Measurements from ENCODE around the gene RETREG2. TPM values are rescaled to one million over a fixed set of nuclear protein-coding genes. Genes with fewer than 3 reads are reported as not detected.

RETREG2 gene
- polyA plus RNA-seq, 1 donor from 2014 or later, result 156 TPM

DNA sequence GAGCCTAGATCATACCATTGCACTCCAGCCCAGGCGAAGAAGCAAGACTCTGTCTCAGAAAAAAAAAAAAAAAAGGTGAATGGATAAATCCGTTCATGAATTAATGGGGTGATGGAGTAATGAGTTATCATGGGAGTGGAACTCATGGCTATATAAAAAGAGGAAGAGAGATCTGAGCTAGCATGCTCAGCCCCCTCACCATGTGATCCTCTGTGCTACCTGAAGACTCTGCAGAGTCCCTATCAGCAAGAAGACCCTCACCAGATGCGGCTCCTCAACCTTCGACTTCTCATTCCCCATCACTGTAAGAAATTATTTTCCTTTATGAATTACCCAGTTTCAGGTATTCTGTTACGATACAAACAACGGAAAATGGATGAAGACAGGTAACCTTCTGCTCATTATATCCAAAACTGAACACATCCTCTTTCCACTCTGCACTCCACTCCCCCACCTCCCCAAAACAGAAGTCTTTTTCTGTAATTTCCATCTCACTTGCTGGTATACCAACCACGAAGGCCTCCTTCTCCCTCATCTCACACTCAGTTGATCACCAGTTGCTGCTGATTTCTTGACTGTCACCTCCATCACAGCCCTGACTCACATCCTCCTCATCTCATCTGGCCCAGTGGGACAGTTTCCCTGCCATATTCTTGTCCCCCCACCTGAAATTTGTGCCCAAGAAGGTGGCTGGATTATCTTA is 8.8 kb downstream of the RETREG2 start:
- Histone ChIP-seq H3K27me3 (ENCODE audit: insufficient read depth, low read depth, low read length) (no peaks in the 10 kb centered on the region), H3F3A (ENCODE audit: insufficient read depth, low read length, poor library complexity, severe bottlenecking) (no peaks in the 10 kb centered on the region), H3K4me2 (ENCODE audit: low read length) (no peak overlapping the region), H3K27ac (ENCODE audit: low read length) (no peak overlapping the region), H3K36me3 (ENCODE audit: insufficient read depth, low read length) (no peaks in the 10 kb centered on the region), H3K79me2 (replicated peaks; ENCODE audit: insufficient read depth, low read length) (no peaks in the 10 kb centered on the region), H3K9me2 (ENCODE audit: insufficient read depth, low read length) (no peaks in the 10 kb centered on the region), H2AFZ (ENCODE audit: low read depth, low read length) (no peak overlapping the region), H3K9me3 (ENCODE audit: low read length) (no peaks in the 10 kb centered on the region), H4K20me1 (ENCODE audit: insufficient read depth) (no peaks in the 10 kb centered on the region), H3K4me3 (ENCODE audit: low read length) (no peak overlapping the region), H3K9ac (ENCODE audit: low read length) (no peak overlapping the region)
- TF ChIP-seq SMC3 (conservative IDR thresholded peaks at IDR 0.05; ENCODE audit: poor library complexity) (no peak), EP300 (conservative IDR thresholded peaks at IDR 0.05; ENCODE audit: poor library complexity, severe bottlenecking) (no peak), POLR2AphosphoS5 (IDR thresholded peaks at IDR 0.05) (no peak)

DNA sequence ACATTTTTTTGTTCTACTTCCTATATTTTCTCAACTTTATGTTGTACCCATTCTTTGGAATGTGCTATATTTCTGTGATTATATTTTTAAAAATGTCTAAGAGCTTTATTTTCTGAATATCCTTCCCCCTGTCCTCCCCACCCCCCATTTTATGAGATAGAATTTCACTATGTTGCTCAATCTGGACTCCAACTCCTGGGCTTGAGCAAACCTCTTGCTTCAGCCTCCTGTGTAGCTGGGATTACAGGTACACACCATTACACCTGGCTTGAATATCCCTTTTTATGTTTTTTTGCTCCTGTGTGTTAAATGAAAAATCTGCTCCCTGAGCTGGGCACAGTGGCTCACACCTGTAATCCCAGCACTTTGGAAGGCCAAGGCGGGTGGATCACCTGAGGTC is 19.3 kb downstream of the RETREG2 start:
- H3K27me3 ChIP-seq (ENCODE audit: insufficient read depth, low read depth, low read length), result no peaks in the 10 kb centered on the region
- no peak overlapping the region for H3K9ac ChIP-seq (ENCODE audit: low read length)
- no peak overlapping the region for H3K27ac ChIP-seq (ENCODE audit: low read length)
- H2AFZ ChIP-seq (ENCODE audit: low read depth, low read length), result no peak overlapping the region
- no peaks in the 10 kb centered on the region for H3K9me2 ChIP-seq (ENCODE audit: insufficient read depth, low read length)
- H3K9me3 ChIP-seq (ENCODE audit: low read length), result no peaks in the 10 kb centered on the region
- no peak overlapping the region for H3K4me3 ChIP-seq (ENCODE audit: low read length)
- H3K4me2 ChIP-seq (ENCODE audit: low read length), result no peak overlapping the region
- TF ChIP-seq TAF1 (IDR thresholded peaks at IDR 0.05; ENCODE audit: low read depth), result no peak
- TF ChIP-seq RAD21 (conservative IDR thresholded peaks at IDR 0.05), result no peak
- TF ChIP-seq, protein P1, sequence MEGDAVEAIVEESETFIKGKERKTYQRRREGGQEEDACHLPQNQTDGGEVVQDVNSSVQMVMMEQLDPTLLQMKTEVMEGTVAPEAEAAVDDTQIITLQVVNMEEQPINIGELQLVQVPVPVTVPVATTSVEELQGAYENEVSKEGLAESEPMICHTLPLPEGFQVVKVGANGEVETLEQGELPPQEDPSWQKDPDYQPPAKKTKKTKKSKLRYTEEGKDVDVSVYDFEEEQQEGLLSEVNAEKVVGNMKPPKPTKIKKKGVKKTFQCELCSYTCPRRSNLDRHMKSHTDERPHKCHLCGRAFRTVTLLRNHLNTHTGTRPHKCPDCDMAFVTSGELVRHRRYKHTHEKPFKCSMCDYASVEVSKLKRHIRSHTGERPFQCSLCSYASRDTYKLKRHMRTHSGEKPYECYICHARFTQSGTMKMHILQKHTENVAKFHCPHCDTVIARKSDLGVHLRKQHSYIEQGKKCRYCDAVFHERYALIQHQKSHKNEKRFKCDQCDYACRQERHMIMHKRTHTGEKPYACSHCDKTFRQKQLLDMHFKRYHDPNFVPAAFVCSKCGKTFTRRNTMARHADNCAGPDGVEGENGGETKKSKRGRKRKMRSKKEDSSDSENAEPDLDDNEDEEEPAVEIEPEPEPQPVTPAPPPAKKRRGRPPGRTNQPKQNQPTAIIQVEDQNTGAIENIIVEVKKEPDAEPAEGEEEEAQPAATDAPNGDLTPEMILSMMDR (IDR thresholded peaks at IDR 0.05; ENCODE audit: poor library complexity, severe bottlenecking), result no peak
- TF ChIP-seq EZH2 (IDR thresholded peaks at IDR 0.05; ENCODE audit: borderline replicate concordance, insufficient read depth, low read length, poor library complexity, severe bottlenecking), result no peak
- no peak for TF ChIP-seq EP300 (conservative IDR thresholded peaks at IDR 0.05; ENCODE audit: poor library complexity, severe bottlenecking)
- TF ChIP-seq, protein P2, sequence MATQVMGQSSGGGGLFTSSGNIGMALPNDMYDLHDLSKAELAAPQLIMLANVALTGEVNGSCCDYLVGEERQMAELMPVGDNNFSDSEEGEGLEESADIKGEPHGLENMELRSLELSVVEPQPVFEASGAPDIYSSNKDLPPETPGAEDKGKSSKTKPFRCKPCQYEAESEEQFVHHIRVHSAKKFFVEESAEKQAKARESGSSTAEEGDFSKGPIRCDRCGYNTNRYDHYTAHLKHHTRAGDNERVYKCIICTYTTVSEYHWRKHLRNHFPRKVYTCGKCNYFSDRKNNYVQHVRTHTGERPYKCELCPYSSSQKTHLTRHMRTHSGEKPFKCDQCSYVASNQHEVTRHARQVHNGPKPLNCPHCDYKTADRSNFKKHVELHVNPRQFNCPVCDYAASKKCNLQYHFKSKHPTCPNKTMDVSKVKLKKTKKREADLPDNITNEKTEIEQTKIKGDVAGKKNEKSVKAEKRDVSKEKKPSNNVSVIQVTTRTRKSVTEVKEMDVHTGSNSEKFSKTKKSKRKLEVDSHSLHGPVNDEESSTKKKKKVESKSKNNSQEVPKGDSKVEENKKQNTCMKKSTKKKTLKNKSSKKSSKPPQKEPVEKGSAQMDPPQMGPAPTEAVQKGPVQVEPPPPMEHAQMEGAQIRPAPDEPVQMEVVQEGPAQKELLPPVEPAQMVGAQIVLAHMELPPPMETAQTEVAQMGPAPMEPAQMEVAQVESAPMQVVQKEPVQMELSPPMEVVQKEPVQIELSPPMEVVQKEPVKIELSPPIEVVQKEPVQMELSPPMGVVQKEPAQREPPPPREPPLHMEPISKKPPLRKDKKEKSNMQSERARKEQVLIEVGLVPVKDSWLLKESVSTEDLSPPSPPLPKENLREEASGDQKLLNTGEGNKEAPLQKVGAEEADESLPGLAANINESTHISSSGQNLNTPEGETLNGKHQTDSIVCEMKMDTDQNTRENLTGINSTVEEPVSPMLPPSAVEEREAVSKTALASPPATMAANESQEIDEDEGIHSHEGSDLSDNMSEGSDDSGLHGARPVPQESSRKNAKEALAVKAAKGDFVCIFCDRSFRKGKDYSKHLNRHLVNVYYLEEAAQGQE (IDR thresholded peaks at IDR 0.05; ENCODE audit: borderline replicate concordance), result no peak
- TF ChIP-seq POLR2AphosphoS5 (IDR thresholded peaks at IDR 0.05), result no peak
- TF ChIP-seq SMC3 (conservative IDR thresholded peaks at IDR 0.05; ENCODE audit: poor library complexity), result no peak
- no peak for TF ChIP-seq MXI1 (conservative IDR thresholded peaks at IDR 0.05; ENCODE audit: poor library complexity, severe bottlenecking)
- no peaks in the 10 kb centered on the region for H3F3A ChIP-seq (ENCODE audit: insufficient read depth, low read length, poor library complexity, severe bottlenecking)
- no peaks in the 10 kb centered on the region for H4K20me1 ChIP-seq (ENCODE audit: insufficient read depth)
- H3K79me2 ChIP-seq (replicated peaks; ENCODE audit: insufficient read depth, low read length), result no peaks in the 10 kb centered on the region
- H3K36me3 ChIP-seq (ENCODE audit: insufficient read depth, low read length), result no peaks in the 10 kb centered on the region
